H9 (cell line): Measurements from ENCODE around the gene AMDHD2. TPM values are rescaled to one million over a fixed set of nuclear protein-coding genes. Genes with fewer than 3 reads are reported as not detected.

Source experiments
- DNase-seq: peaks from one replicate; pipeline ENCODE4 v3.0.0-alpha.2; 2017
- H2AFZ ChIP-seq: one replicate; pipeline ENCODE4 v1.6.1; 2013; ENCODE audit warnings: mild to moderate bottlenecking, low read length, control low read depth, moderate library complexity
- H2AK5ac ChIP-seq: 2 replicates; pipeline ENCODE4 v1.6.1; 2013; ENCODE audit warnings: low read length, control low read depth, mixed read lengths; ENCODE audit not compliant: insufficient read length
- H2BK120ac ChIP-seq: one replicate; pipeline ENCODE4 v1.6.1; 2013; ENCODE audit warnings: low read depth, mild to moderate bottlenecking, low read length, control low read depth, inconsistent platforms; ENCODE audit not compliant: poor library complexity, severe bottlenecking
- H2BK12ac ChIP-seq: 2 replicates; pipeline ENCODE4 v1.6.1; 2013; ENCODE audit warnings: low read length, control low read depth, mixed read lengths, low read depth; ENCODE audit not compliant: insufficient read length
- H2BK15ac ChIP-seq: 2 replicates; pipeline ENCODE4 v1.6.1; 2013; ENCODE audit warnings: low read depth, low read length, control low read depth
- H2BK20ac ChIP-seq: one replicate; pipeline ENCODE4 v1.6.1; 2013; ENCODE audit warnings: low read depth, mild to moderate bottlenecking, low read length, control low read depth, inconsistent platforms; ENCODE audit not compliant: poor library complexity, severe bottlenecking
- H2BK5ac ChIP-seq: 2 replicates; pipeline ENCODE4 v1.6.1; 2013; ENCODE audit warnings: low read length, control low read depth, mixed read lengths; ENCODE audit not compliant: insufficient read length
- H3K14ac ChIP-seq: 2 replicates; pipeline ENCODE4 v1.6.1; 2013; ENCODE audit warnings: low read length, control low read depth; ENCODE audit not compliant: insufficient read depth
- H3K18ac ChIP-seq: 2 replicates; pipeline ENCODE4 v1.6.1; 2013; ENCODE audit warnings: low read depth, mild to moderate bottlenecking, mixed read lengths, low read length, control low read depth; ENCODE audit not compliant: insufficient read length
- H3K23ac ChIP-seq: 2 replicates; pipeline ENCODE4 v1.6.1; 2013; ENCODE audit warnings: low read length, control low read depth, mixed read lengths, low read depth; ENCODE audit not compliant: insufficient read length
- H3K23me2 ChIP-seq: 2 replicates; pipeline ENCODE4 v1.6.1; 2013; ENCODE audit warnings: low read depth, mild to moderate bottlenecking, mixed read lengths, low read length, control low read depth; ENCODE audit not compliant: insufficient read length, poor library complexity, severe bottlenecking
- H3K27ac ChIP-seq: 2 replicates; pipeline ENCODE4 v1.5.1; 2013; ENCODE audit warnings: low read length, control low read depth, mixed read lengths, low read depth; ENCODE audit not compliant: insufficient read length
- H3K27me3 ChIP-seq: 2 replicates; pipeline ENCODE4 v1.6.1; 2013; ENCODE audit warnings: low read length, control low read depth, inconsistent platforms; ENCODE audit not compliant: insufficient read depth
- H3K4ac ChIP-seq: 2 replicates; pipeline ENCODE4 v1.6.1; 2013; ENCODE audit warnings: low read depth, mild to moderate bottlenecking, control low read depth, inconsistent platforms, low read length, moderate library complexity
- H3K4me1 ChIP-seq: 2 replicates; pipeline ENCODE4 v1.6.1; 2013; ENCODE audit warnings: low read length, control low read depth, inconsistent platforms; ENCODE audit not compliant: insufficient read depth
- H3K4me2 ChIP-seq: 2 replicates; pipeline ENCODE4 v1.6.1; 2013; ENCODE audit warnings: low read length, control low read depth, mixed read lengths; ENCODE audit not compliant: insufficient read length, insufficient read depth
- H3K56ac ChIP-seq: 2 replicates; pipeline ENCODE4 v1.6.1; 2013; ENCODE audit warnings: low read depth, mild to moderate bottlenecking, mixed read lengths, low read length, control low read depth; ENCODE audit not compliant: insufficient read length
- H3K79me1 ChIP-seq: 2 replicates; pipeline ENCODE4 v1.6.1; 2013; ENCODE audit warnings: low read depth, mild to moderate bottlenecking, moderate library complexity, low read length, control low read depth, inconsistent platforms; ENCODE audit not compliant: insufficient read depth, poor library complexity, severe bottlenecking
- H3K79me2 ChIP-seq: 2 replicates; pipeline ENCODE4 v1.6.1; 2013; ENCODE audit warnings: low read length, control low read depth, inconsistent platforms; ENCODE audit not compliant: insufficient read depth
- H3K9ac ChIP-seq: 2 replicates; pipeline ENCODE4 v1.6.1; 2013; ENCODE audit warnings: low read length, control low read depth, mixed read lengths; ENCODE audit not compliant: insufficient read length; ENCODE audit errors: extremely low read depth
- H3K9me3 ChIP-seq: one replicate; pipeline ENCODE4 v1.6.1; 2013; ENCODE audit warnings: low read depth, low read length, inconsistent platforms; ENCODE audit not compliant: control insufficient read depth
- H3T11ph ChIP-seq: one replicate; pipeline ENCODE4 v1.6.1; 2013; ENCODE audit warnings: mild to moderate bottlenecking, low read length, control low read depth, inconsistent platforms
- H4K20me1 ChIP-seq: one replicate; pipeline ENCODE4 v1.6.1; 2013; ENCODE audit not compliant: control insufficient read depth, insufficient read length, insufficient read depth
- H4K5ac ChIP-seq: 2 replicates; pipeline ENCODE4 v1.6.1; 2013; ENCODE audit warnings: low read depth, mild to moderate bottlenecking, mixed read lengths, low read length, control low read depth; ENCODE audit not compliant: insufficient read length
- H4K8ac ChIP-seq: replicated peaks from 2 replicates; pipeline ENCODE4 v1.6.1; 2013; ENCODE audit warnings: low read length, control low read depth, mixed read lengths, low read depth; ENCODE audit not compliant: insufficient read length
- H4K91ac ChIP-seq: 2 replicates; pipeline ENCODE4 v1.6.1; 2013; ENCODE audit warnings: low read depth, mild to moderate bottlenecking, moderate library complexity, mixed read lengths, low read length, control low read depth; ENCODE audit not compliant: insufficient read length
- H3K27ac Mint-ChIP-seq, 3 experiments: 2 replicates in 2 of 3; 3 replicates in 1 of 3; pipeline ENCODE4 v1.8.0; 2020 to 2021; ENCODE audit warnings: mixed read lengths in 3 of 3, mild to moderate bottlenecking in 1 of 3, moderate library complexity in 1 of 3
- H3K27me3 Mint-ChIP-seq: 2 replicates; pipeline ENCODE4 v1.8.0; 2021; ENCODE audit warnings: low read depth, mild to moderate bottlenecking, moderate library complexity, mixed read lengths
- H3K36me3 Mint-ChIP-seq, 3 experiments: 2 replicates in 2 of 3; 3 replicates in 1 of 3; pipeline ENCODE4 v1.8.0; 2020 to 2021; ENCODE audit warnings: low read depth in 3 of 3, mixed read lengths in 3 of 3; ENCODE audit not compliant: insufficient read depth in 1 of 3
- H3K4me1 Mint-ChIP-seq, 2 experiments: 2 replicates each; pipeline ENCODE4 v1.8.0; 2020; ENCODE audit warnings: mixed read lengths in 2 of 2
- H3K4me3 Mint-ChIP-seq, 2 experiments: 2 replicates in 1 of 2; 3 replicates in 1 of 2; pipeline ENCODE4 v1.8.0; 2020 to 2021; ENCODE audit warnings: mild to moderate bottlenecking in 2 of 2, mixed read lengths in 2 of 2, moderate library complexity in 1 of 2
- H3K9me3 Mint-ChIP-seq, 2 experiments: 2 replicates in 1 of 2; 3 replicates in 1 of 2; pipeline ENCODE4 v1.8.0; 2020; ENCODE audit warnings: mild to moderate bottlenecking in 2 of 2, mixed read lengths in 2 of 2, moderate library complexity in 1 of 2
- WGBS: extraction: QIAGEN DNeasy Blood & Tissue Kit; methylation state at CpG from one replicate; pipeline ENCODE4 v1.1.7; 2013; ENCODE audit warnings: missing lambda C conversion rate, low lambda C conversion rate, mixed read lengths; ENCODE audit not compliant: insufficient read length; ENCODE audit errors: extremely low coverage; 5-methylcytosine and 5-hydroxymethylcytosine counted together
- total RNA-seq: library from RNA; stranded (reverse); gene quantifications from 2 replicates; pipeline ENCODE4 v1.2.1, GENCODE V29; 2021
- TF ChIP-seq, protein P1 (sequence below): fragments of 200-600 bp; sonication (generic); conservative IDR thresholded peaks from 3 replicates; pipeline ENCODE4 v1.8.0; 2021; ENCODE audit warnings: antibody characterized with exemption, mild to moderate bottlenecking

The AMDHD2 gene
- total RNA-seq, 1 experiment from 2014 or later, result 61.5 TPM

- Histone ChIP-seq H2BK12ac (no peak overlapping the region), H2BK20ac (no peak overlapping the region), H4K20me1 (no peaks in the 10 kb centered on the region), H3K79me2 (peaks cover 36% of the 10 kb centered on the region; the same call in 1 of the 2 replicates), H3K4me2 (peak overlapping the region; percentile 92), H2AFZ (no peak overlapping the region), H3K18ac (no peak overlapping the region), H3K56ac (no peak overlapping the region), H4K91ac (no peak overlapping the region), H3K9me3 (no peaks in the 10 kb centered on the region), H2BK120ac (no peak overlapping the region), H2AK5ac (no peak overlapping the region), H4K5ac (no peak overlapping the region), H2BK15ac (no peak overlapping the region), H4K8ac (no peak overlapping the region), H3K79me1 (peaks cover 7% of the 10 kb centered on the region), H3K27ac (no peak overlapping the region), H3K4ac (no peak overlapping the region), H3K9ac (peak overlapping the region; percentile 74), H3K4me1 (peaks cover 3% of the 10 kb centered on the region; the same call in 1 of the 2 replicates), H3K23ac (no peak overlapping the region), H3K14ac (peak overlapping the region; percentile 49), H3T11ph (no peak overlapping the region), H3K23me2 (peaks cover 16% of the 10 kb centered on the region), H3K27me3 (no peaks in the 10 kb centered on the region), H2BK5ac (no peak overlapping the region)
- peak; percentile 39 for DNase-seq
- peaks cover 42 to 55% of the 10 kb centered on the region in 2 experiments for H3K4me1 Mint-ChIP-seq
- no peaks in the 10 kb centered on the region; a peak in 1 of 5 replicates for H3K9me3 Mint-ChIP-seq
- H3K4me3 Mint-ChIP-seq, result peak overlapping the region; percentile 90 to 91
- TF ChIP-seq, protein P1, sequence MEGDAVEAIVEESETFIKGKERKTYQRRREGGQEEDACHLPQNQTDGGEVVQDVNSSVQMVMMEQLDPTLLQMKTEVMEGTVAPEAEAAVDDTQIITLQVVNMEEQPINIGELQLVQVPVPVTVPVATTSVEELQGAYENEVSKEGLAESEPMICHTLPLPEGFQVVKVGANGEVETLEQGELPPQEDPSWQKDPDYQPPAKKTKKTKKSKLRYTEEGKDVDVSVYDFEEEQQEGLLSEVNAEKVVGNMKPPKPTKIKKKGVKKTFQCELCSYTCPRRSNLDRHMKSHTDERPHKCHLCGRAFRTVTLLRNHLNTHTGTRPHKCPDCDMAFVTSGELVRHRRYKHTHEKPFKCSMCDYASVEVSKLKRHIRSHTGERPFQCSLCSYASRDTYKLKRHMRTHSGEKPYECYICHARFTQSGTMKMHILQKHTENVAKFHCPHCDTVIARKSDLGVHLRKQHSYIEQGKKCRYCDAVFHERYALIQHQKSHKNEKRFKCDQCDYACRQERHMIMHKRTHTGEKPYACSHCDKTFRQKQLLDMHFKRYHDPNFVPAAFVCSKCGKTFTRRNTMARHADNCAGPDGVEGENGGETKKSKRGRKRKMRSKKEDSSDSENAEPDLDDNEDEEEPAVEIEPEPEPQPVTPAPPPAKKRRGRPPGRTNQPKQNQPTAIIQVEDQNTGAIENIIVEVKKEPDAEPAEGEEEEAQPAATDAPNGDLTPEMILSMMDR, result no peak
- no CpG with 5 or more reads among the region's 63 CpGs for WGBS
- H3K27me3 Mint-ChIP-seq, result peaks cover 5% of the 10 kb centered on the region
- peak overlapping the region; percentile 44 to 96 (median 47); a peak in 4 of 7 replicates for H3K27ac Mint-ChIP-seq
- H3K36me3 Mint-ChIP-seq, result peaks cover 2 to 14% (median 10%) of the 10 kb centered on the region in 3 experiments; a peak in 6 of 7 replicates
Observed at GRCh38 chr16:2514333-2515179, 5.6 kb upstream of the AMDHD2 start.
